ENCODE measurements around the gene MAP4K5.

DNA sequence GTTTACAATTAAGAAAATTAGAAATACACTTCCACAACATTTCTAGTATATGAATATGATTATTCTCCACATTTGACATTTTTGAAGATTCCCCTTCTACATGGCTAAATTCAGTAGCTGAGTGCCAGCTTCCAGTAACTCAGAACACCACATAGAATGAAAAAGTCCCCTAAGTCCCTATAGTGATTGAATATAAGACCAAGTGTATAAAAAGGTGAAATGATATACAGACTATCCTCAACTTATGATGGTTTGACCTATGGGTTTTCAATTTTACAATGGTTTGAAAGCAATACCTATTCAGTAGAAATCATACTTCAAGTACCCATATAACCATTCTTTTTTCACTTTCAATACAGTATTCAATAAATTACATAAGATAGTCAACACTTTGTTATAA lies 43.4 kb upstream of the MAP4K5 start:
- TF ChIP-seq, protein P1, sequence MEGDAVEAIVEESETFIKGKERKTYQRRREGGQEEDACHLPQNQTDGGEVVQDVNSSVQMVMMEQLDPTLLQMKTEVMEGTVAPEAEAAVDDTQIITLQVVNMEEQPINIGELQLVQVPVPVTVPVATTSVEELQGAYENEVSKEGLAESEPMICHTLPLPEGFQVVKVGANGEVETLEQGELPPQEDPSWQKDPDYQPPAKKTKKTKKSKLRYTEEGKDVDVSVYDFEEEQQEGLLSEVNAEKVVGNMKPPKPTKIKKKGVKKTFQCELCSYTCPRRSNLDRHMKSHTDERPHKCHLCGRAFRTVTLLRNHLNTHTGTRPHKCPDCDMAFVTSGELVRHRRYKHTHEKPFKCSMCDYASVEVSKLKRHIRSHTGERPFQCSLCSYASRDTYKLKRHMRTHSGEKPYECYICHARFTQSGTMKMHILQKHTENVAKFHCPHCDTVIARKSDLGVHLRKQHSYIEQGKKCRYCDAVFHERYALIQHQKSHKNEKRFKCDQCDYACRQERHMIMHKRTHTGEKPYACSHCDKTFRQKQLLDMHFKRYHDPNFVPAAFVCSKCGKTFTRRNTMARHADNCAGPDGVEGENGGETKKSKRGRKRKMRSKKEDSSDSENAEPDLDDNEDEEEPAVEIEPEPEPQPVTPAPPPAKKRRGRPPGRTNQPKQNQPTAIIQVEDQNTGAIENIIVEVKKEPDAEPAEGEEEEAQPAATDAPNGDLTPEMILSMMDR (IDR thresholded peaks at IDR 0.05; ENCODE audit: insufficient read depth, low read depth, low read length): no peak
- TF ChIP-seq EZH2 (IDR thresholded peaks at IDR 0.05; ENCODE audit: insufficient read depth, low read length): no peak

Measured in astrocyte (in vitro differentiated cells and primary cell).